NCI-H774 (cell line): ENCODE results near the gene PNLIPRP1.

Experiments
- DNase-seq: peaks from one replicate; lab custom pipeline; 2025; lab: John Stamatoyannopoulos, UW

The PNLIPRP1 gene

DNA sequence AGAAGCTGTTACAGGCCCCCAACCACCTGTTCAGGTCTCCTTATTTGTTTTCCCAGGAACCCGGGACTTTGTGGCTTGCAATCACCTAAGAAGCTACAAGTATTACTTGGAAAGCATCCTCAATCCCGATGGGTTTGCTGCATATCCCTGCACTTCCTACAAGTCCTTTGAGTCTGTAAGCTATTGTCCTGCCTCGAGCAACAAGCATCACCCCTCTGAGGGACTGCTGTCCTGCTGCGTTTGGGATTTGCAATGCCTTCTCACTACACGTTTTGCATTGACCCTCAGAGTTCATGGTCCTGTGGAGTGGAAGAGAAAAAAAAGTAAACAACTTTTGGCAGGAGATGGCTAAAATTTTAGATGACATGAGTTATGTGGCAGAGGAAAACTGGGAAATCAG lies 9.2 kb downstream of the PNLIPRP1 start:
- no peak for DNase-seq

GRCh38 chr10:116602648-116603400 lies 12.1 kb downstream of the PNLIPRP1 start:
- DNase-seq = no peak

- no peak for DNase-seq
Measured at GRCh38 chr10:116606061-116606483, 15.3 kb downstream of the PNLIPRP1 start.

- DNase-seq = no peak
Measured at GRCh38 chr10:116607336-116607735, 16.6 kb downstream of the PNLIPRP1 start.

DNA sequence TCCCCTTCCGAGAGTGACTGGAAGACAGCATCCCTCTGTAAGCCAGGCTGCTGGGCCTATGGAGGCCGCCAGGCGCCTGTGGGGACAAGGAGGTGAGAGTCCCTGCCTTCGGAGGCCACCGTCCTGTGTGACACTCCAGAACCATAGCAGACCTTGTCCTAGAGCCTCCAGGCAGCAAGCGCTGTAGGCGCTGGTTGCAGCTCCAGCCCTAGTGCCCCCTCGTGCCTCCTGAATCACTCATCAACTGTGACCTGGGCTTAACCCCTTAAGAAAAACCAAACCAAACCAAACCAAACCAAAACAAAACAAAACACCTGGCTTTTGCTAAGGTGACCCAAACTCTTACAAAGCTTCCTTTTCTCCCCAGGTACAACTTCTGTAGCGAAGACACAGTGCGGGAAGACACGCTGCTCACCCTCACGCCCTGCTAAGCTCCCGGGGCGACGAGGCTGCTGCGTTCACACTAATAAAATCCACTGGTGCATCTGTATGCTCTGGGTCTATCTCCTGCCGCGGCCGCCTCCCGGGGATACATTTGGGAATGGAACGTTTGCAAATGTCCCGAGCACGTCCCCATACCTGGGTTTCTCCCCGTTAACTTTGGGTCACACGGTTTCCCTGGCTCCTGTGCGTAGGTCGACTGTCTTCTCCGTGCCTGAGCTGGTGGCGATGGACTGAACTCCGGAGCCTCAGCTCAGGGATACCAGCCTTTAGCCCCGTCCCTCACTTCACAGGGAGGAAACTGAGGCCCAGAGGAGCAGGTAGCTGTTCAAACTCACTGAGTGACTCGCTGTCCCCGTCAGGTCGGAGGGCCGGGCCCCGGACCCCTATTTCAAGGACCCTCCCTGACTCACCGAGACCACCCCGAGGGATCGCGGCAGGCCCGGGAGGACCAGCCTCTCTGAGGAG lies 18.2 kb downstream of the PNLIPRP1 start:
- no peak for DNase-seq

DNA sequence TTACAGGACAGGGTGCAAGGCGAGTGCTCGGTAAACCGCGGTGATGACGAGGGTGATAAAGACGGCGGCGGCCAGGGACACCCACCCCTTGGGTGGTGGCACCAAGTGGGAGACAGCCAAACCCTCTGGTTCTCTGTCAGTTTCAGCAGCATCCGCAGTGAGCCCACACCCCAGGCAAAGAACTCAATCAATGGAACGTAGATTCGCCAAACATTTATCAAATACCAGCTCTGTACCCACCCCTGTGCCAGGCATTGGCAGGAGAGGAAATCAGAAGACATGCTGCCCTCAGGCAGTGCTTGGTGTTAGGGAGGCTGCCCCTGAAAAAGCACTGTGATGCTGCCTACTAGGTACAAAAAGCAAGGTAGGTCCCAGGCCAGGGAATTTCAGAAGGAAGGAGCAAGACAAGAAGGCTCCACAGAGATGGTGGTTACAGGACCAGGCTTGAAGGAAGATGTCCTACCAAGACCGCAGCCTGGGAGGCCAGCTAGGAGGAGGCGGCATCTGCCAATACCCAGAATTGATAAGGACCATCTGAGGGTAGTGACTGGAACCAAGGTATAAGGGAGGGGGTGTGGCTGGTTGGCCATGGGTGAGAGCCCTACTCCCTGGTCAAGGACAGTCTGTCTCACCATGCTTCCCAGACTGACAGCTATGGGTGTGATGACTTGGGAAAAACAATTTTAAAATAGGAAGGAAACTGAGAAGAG lies 19.8 kb downstream of the PNLIPRP1 start:
- no peak for DNase-seq

GRCh38 chr10:116611153-116611545 lies 20.4 kb downstream of the PNLIPRP1 start:
- DNase-seq = no peak

GRCh38 chr10:116612107-116612769 lies 21.5 kb downstream of the PNLIPRP1 start:
- no peak for DNase-seq

- DNase-seq = no peak
Measured at GRCh38 chr10:116613471-116613870, 22.7 kb downstream of the PNLIPRP1 start.

DNA sequence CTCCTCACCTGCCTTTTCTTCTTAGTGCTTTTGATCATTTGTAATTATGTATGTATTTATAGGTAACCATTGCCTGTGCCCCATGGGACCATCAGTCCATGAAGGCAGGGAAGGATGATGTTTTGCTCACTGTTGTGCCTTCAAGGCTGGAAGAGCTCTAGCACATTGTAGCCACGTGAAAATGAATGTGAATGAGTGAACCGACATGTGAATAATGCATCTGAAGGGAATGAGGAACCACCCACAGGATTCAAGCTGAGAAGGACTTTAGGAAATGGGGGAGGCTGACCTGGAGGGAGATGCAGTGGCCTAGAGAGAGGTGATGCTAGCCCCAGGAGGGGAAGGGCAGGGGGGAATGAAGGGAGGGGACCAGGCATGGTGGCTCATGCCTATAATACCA lies 24.0 kb downstream of the PNLIPRP1 start:
- DNase-seq = no peak

DNA sequence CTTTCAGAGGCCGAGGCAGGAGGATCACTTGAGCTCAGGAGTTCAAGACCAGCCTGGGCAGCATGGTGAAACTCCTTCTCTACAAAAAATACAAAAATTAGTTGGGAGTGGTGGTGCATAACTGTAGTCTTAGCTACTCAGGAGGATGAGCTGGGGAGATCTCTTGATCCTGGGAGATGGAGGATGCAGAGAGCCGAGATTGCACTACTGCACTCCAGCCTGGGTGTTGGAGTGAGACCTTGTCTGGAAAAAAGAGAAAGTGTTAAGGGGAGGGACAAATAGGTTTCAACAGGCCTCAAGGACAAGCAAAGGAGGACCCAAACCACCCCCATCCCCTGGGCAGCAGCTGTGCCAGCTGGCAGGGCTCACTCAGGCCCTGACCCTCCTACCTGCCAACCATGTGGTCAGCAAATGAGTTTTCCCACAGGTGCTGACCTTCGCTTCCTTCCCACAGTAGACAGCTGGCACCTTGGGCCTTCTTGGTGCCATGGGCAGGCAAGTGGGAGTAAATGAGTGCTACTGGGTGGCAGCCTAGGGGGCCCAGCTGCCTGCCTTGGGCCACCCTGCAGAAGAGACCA lies 24.5 kb downstream of the PNLIPRP1 start:
- no peak for DNase-seq

- DNase-seq = no peak
Measured at GRCh38 chr10:116620423-116621400, 30.0 kb downstream of the PNLIPRP1 start, which contains the start of gene PNLIPRP2. Gene PNLIPRP2 (plus strand): TSS chr10:116620953.

DNA sequence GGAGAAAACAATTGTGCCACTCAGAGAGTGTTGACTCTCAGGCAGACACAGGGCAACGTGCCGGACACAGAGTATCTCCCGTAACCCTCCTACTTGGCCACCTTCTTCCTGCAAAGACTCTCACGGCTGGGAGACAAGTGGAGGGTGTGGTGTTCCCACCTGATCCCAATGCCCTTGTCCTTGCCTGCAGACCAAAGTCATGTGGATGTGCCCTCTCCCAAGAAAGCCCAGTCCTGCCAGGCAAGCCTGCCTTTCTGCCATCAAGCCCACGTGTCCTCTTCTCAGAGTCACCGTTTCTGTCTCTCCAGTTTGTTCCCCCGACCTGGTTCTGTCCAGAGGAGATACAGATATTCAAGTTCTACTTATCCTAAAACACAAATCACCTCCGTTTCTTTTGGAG lies 30.7 kb downstream of the PNLIPRP1 start:
- no peak for DNase-seq

- no peak for DNase-seq
Measured at GRCh38 chr10:116621934-116622655, 31.3 kb downstream of the PNLIPRP1 start.

GRCh38 chr10:116625845-116626244 lies 35.1 kb downstream of the PNLIPRP1 start:
- DNase-seq = no peak

- no peak for DNase-seq
Measured at GRCh38 chr10:116626815-116627214, 36.1 kb downstream of the PNLIPRP1 start.

DNA sequence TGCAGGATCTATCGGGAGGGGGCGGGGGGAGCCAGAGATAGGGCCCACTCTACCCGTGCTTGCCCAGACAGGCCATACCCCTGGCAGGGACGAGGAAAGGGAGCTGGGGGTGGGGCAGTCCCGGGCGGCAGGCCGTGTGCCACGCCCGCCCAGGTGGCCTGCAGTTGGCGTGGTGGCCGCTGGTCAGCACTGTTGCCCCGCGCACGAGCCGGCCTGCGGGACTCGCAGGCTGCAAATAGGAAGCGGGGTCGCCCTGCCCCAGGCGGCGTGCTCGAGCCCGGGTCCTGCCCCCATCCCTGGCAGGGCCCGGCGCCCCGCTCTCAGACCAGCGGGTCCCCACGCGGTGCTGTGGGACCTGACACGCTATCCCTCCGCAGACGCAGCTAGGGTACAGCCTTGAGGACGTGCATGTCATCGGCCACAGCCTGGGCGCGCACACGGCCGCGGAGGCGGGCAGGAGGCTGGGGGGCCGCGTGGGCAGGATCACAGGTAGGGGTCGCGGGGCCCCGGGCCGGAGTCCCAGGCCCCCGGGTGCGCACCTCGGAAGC lies 36.7 kb downstream of the PNLIPRP1 start:
- no peak for DNase-seq

- DNase-seq = no peak
Measured at GRCh38 chr10:116629340-116629739, 38.6 kb downstream of the PNLIPRP1 start.

DNA sequence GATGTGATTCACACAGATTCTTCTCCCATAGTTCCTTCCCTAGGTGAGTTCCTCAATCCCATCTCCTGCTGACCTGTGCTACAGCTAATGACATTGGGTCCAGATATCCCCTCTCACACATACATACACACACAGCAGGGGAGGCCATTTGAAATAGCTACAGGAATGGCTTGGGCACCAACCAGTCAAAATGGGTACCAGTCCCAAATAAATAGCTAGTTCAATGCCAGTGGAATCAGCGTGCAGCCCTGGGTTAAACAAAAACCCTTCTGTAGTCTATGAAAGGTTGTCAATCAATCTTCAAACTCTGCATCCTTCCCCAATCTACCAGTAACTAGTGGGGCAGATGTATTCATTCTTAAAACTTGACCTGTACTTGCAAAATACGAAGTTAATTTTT lies 39.3 kb downstream of the PNLIPRP1 start:
- no peak for DNase-seq
